NCI-H2107 treated with DMSO at 0.1 percent for 48 hours (cell line): ENCODE data around the gene FEM1B.
A peak's percentile ranks its signal among the peaks of the same experiment; 100 is the strongest.

ENCODE experiments used
- DNase-seq: peaks from one replicate; lab custom pipeline; 2025; ENCODE audit not compliant: unreplicated experiment; lab: John Stamatoyannopoulos, UW

The FEM1B gene

GRCh38 chr15:68258692-68259091 lies 18.9 kb upstream of the FEM1B start:
- no peak for DNase-seq

GRCh38 chr15:68259883-68260282 lies 17.7 kb upstream of the FEM1B start:
- DNase-seq = peak; percentile 18

- no peak for DNase-seq
Measured at GRCh38 chr15:68261241-68261640, 16.3 kb upstream of the FEM1B start.

- no peak for DNase-seq
Measured at GRCh38 chr15:68261980-68262379, 15.6 kb upstream of the FEM1B start.

GRCh38 chr15:68262514-68263356 lies 14.8 kb upstream of the FEM1B start:
- DNase-seq = no peak

- DNase-seq = no peak
Measured at GRCh38 chr15:68264282-68264681, 13.3 kb upstream of the FEM1B start.

GRCh38 chr15:68265081-68265480 lies 12.5 kb upstream of the FEM1B start:
- DNase-seq = no peak

GRCh38 chr15:68265674-68266073 lies 11.9 kb upstream of the FEM1B start:
- DNase-seq = no peak

- no peak for DNase-seq
Measured at GRCh38 chr15:68268405-68268804, 9.1 kb upstream of the FEM1B start.

GRCh38 chr15:68271854-68272471 lies 5.6 kb upstream of the FEM1B start:
- no peak for DNase-seq

- no peak for DNase-seq
Measured at GRCh38 chr15:68272721-68273271, 4.7 kb upstream of the FEM1B start.

GRCh38 chr15:68274201-68274848 lies 3.2 kb upstream of the FEM1B start:
- DNase-seq = no peak

- DNase-seq = no peak
Measured at GRCh38 chr15:68275165-68275746, 2.3 kb upstream of the FEM1B start.

GRCh38 chr15:68276668-68277067 lies 877 bp upstream of the FEM1B start:
- no peak for DNase-seq

- peak; percentile 30 for DNase-seq
Measured at GRCh38 chr15:68277131-68277602, 378 bp upstream of the FEM1B start.

- no peak for DNase-seq
Measured at GRCh38 chr15:68278345-68278594, 725 bp downstream of the FEM1B start.

- peak; percentile 33 for DNase-seq
Measured at GRCh38 chr15:68278595-68279405, 1.3 kb downstream of the FEM1B start.

- DNase-seq = no peak
Measured at GRCh38 chr15:68279779-68280753, 2.5 kb downstream of the FEM1B start.

GRCh38 chr15:68281008-68281407 lies 3.5 kb downstream of the FEM1B start:
- no peak for DNase-seq

- no peak for DNase-seq
Measured at GRCh38 chr15:68283401-68283800, 5.9 kb downstream of the FEM1B start.
